GM23338 (cell line): ENCODE results near the gene ECE2. TPM values are rescaled to one million over a fixed set of nuclear protein-coding genes. Genes with fewer than 3 reads are reported as not detected.

ENCODE experiments used
- ATAC-seq: fragments of 200-7000 bp; cut with Tn5 transposase; 3 replicates; pipeline ENCODE4 v1.9.1; 2020
- DNase-seq: peaks from one replicate; pipeline ENCODE4 v3.0.0-alpha.2; 2015; ENCODE audit warnings: low spot score
- H2AFZ ChIP-seq: fragments of 200-600 bp; sonication (generic); 2 replicates; pipeline ENCODE4 v1.8.0; 2016; ENCODE audit warnings: antibody characterized with exemption, mild to moderate bottlenecking, moderate library complexity
- H3F3A ChIP-seq: fragments of 200-600 bp; sonication (generic); replicated peaks from 2 replicates; pipeline ENCODE4 v1.8.0; 2017; ENCODE audit warnings: antibody characterized with exemption, mixed run types, low read depth
- H3K27ac ChIP-seq: fragments of 200-600 bp; sonication (generic); 2 replicates; pipeline ENCODE4 v1.6.1; 2016; ENCODE audit warnings: low read depth
- H3K27me3 ChIP-seq: fragments of 200-600 bp; sonication (generic); 2 replicates; pipeline ENCODE4 v1.8.0; 2016; ENCODE audit warnings: mild to moderate bottlenecking, mixed run types, moderate library complexity; ENCODE audit not compliant: insufficient read depth
- H3K36me3 ChIP-seq: fragments of 200-600 bp; sonication (generic); 2 replicates; pipeline ENCODE4 v1.8.0; 2016; ENCODE audit warnings: mild to moderate bottlenecking; ENCODE audit not compliant: insufficient read depth
- H3K4me1 ChIP-seq: fragments of 200-600 bp; sonication (generic); 2 replicates; pipeline ENCODE4 v1.8.0; 2016; ENCODE audit warnings: mild to moderate bottlenecking, moderate library complexity; ENCODE audit not compliant: insufficient read depth
- H3K4me2 ChIP-seq: fragments of 200-600 bp; sonication (generic); 2 replicates; pipeline ENCODE4 v1.7.1; 2017; ENCODE audit warnings: mixed run types
- H3K4me3 ChIP-seq: fragments of 200-600 bp; sonication (generic); 2 replicates; pipeline ENCODE4 v1.6.1; 2016; ENCODE audit warnings: mixed run types
- H3K79me2 ChIP-seq: fragments of 200-600 bp; sonication (generic); replicated peaks from 2 replicates; pipeline ENCODE4 v1.8.0; 2017; ENCODE audit warnings: mild to moderate bottlenecking; ENCODE audit not compliant: insufficient read depth
- H3K9me2 ChIP-seq: fragments of 200-600 bp; sonication (generic); 2 replicates; pipeline ENCODE4 v1.8.0; 2017; ENCODE audit not compliant: insufficient read depth
- H4K20me1 ChIP-seq: fragments of 200-600 bp; sonication (generic); replicated peaks from 2 replicates; pipeline ENCODE4 v1.8.0; 2017; ENCODE audit warnings: mild to moderate bottlenecking; ENCODE audit not compliant: insufficient read depth
- H3K27ac Mint-ChIP-seq: 2 replicates; pipeline ENCODE4 v1.8.0; 2020; ENCODE audit warnings: inconsistent platforms, mild to moderate bottlenecking, moderate library complexity, mixed read lengths
- H3K27me3 Mint-ChIP-seq: 3 replicates; pipeline ENCODE4 v1.8.0; 2022; ENCODE audit warnings: low read depth, mild to moderate bottlenecking, moderate library complexity, mixed read lengths, inconsistent platforms; ENCODE audit not compliant: insufficient read depth, poor library complexity
- H3K36me3 Mint-ChIP-seq: 3 replicates; pipeline ENCODE4 v1.8.0; 2021; ENCODE audit warnings: low read depth, mild to moderate bottlenecking, inconsistent platforms, moderate library complexity, mixed read lengths
- H3K4me1 Mint-ChIP-seq: 3 replicates; pipeline ENCODE4 v1.8.0; 2020; ENCODE audit warnings: mild to moderate bottlenecking, inconsistent platforms, mixed read lengths
- H3K4me3 Mint-ChIP-seq: 3 replicates; pipeline ENCODE4 v1.8.0; 2021; ENCODE audit warnings: moderate library complexity, mild to moderate bottlenecking, inconsistent platforms, mixed read lengths
- H3K9me3 Mint-ChIP-seq: 3 replicates; pipeline ENCODE4 v1.8.0; 2020; ENCODE audit warnings: moderate library complexity, mild to moderate bottlenecking, inconsistent platforms, mixed read lengths
- CREB1 ChIP-seq: fragments of 250-450 bp; sonication (Bioruptor Pico); IDR thresholded peaks from 2 replicates; pipeline ENCODE4 v1.5.0; 2020; ENCODE audit warnings: low read depth, mild to moderate bottlenecking, moderate library complexity
- CTCF ChIP-seq, 2 experiments: fragments of 200-600 bp in 1 of 2; sonication (generic) in 1 of 2; conservative IDR thresholded peaks; 2 replicates each; pipeline versions ENCODE4 v1.5.1 to v1.6.1; 2016 to 2017; ENCODE audit warnings: antibody characterized with exemption in 2 of 2, low read depth in 2 of 2, mild to moderate bottlenecking in 2 of 2, moderate library complexity in 1 of 2
- EZH2 ChIP-seq: fragments of 200-600 bp; sonication (generic); IDR thresholded peaks from one replicate; pipeline ENCODE4 v1.8.0; 2017; ENCODE audit warnings: antibody characterized with exemption, mild to moderate bottlenecking, low read depth; ENCODE audit not compliant: unreplicated experiment
- EZH2phosphoT487 ChIP-seq: fragments of 200-600 bp; sonication (generic); IDR thresholded peaks from one replicate; pipeline ENCODE4 v1.8.1; 2018; ENCODE audit warnings: antibody characterized with exemption; ENCODE audit not compliant: unreplicated experiment
- JUNB ChIP-seq: IDR thresholded peaks from one replicate; pipeline ENCODE4 v1.6.1; 2016; ENCODE audit warnings: antibody characterized with exemption; ENCODE audit not compliant: unreplicated experiment
- NANOG ChIP-seq: IDR thresholded peaks from 2 replicates; pipeline ENCODE4 v1.6.1; 2016; ENCODE audit warnings: antibody characterized with exemption, borderline replicate concordance
- POLR2AphosphoS5 ChIP-seq: IDR thresholded peaks from 2 replicates; pipeline ENCODE4 v1.6.1; 2016; ENCODE audit warnings: antibody characterized with exemption, low read depth
- ZNF114 ChIP-seq: fragments of 250-450 bp; sonication (Bioruptor Pico); IDR thresholded peaks from 2 replicates; pipeline ENCODE4 v1.5.0; 2020; ENCODE audit warnings: mild to moderate bottlenecking, moderate library complexity
- ZNF331 ChIP-seq: fragments of 250-450 bp; sonication (Bioruptor Pico); IDR thresholded peaks from 2 replicates; pipeline ENCODE4 v1.5.0; 2020; ENCODE audit warnings: low read depth, mild to moderate bottlenecking, moderate library complexity
- polyA plus RNA-seq: library from polyadenylated mRNA; unstranded; fragments of >200 nt; fragmentation: Nextera tagmentation; extraction: Ambion mirVana; gene quantifications from 2 replicates; pipeline ENCODE4 v1.2.1, GENCODE V29; 2016
- total RNA-seq: library from RNA; depleted of rRNA; stranded (reverse); fragments of >200 nt; shearing (Covaris generic); gene quantifications from 2 replicates; pipeline ENCODE4 v1.2.3, GENCODE V29; 2014
- TF ChIP-seq, protein P1 (sequence below): IDR thresholded peaks from 2 replicates; pipeline ENCODE4 v1.6.1; 2016; ENCODE audit warnings: antibody characterized with exemption

ECE2 gene
- total and polyA plus RNA-seq, 2 experiments from 2014 or later = 0.24 to 0.48 TPM

GRCh38 chr3:184229394-184230080 lies 46.3 kb upstream of the ECE2 start, which contains the start of gene VWA5B2:
TSS of gene VWA5B2 (plus strand) at chr3:184229585. CDS start at chr3:184230529, 944 bp downstream.
- Mint-ChIP-seq H3K4me3 (peak within 1 kb of the TSS; percentile 67), H3K9me3 (no peaks in the 10 kb centered on the region; the same call in 2 of the 3 replicates), H3K36me3 (no peaks in the 10 kb centered on the region; the same call in 2 of the 3 replicates), H3K27me3 (peaks cover 58% of the 10 kb centered on the region), H3K4me1 (peaks cover 5% of the 10 kb centered on the region), H3K27ac (no peak within 1 kb of the TSS)
- DNase-seq (peak; percentile 83), ATAC-seq (peak; percentile 87)
- TF ChIP-seq EZH2 (peak; percentile 85), POLR2AphosphoS5 (peak; percentile 24; the same call in 1 of the 2 replicates), JUNB (no peak), CTCF (conservative IDR thresholded peaks at IDR 0.05; ENCODE audit: low read depth in 2 of 2) (no peak), NANOG (no peak), ZNF331 (no peak), EZH2phosphoT487 (peak; percentile 41), CREB1 (CRISPR knock-in tag) (no peak), ZNF114 (CRISPR knock-in tag) (no peak)
- Histone ChIP-seq H3K79me2 (no peaks in the 10 kb centered on the region), H3K36me3 (no peaks in the 10 kb centered on the region), H3K4me3 (peak within 1 kb of the TSS; percentile 63), H3K4me2 (peak within 1 kb of the TSS; percentile 90), H2AFZ (peak within 1 kb of the TSS; percentile 91), H3K4me1 (no peaks in the 10 kb centered on the region), H3K27me3 (peaks cover 84% of the 10 kb centered on the region), H3F3A (no peaks in the 10 kb centered on the region), H4K20me1 (0 out of 2 replicates have a peak, but pooled peaks cover 6% of the 10 kb centered on the region), H3K9me2 (no peaks in the 10 kb centered on the region), H3K27ac (no peak within 1 kb of the TSS)

GRCh38 chr3:184230081-184230602 lies 45.7 kb upstream of the ECE2 start:
- no peaks in the 10 kb centered on the region for H3K9me2 ChIP-seq
- H3K4me2 ChIP-seq = peak overlapping the region; percentile 90
- peak overlapping the region; percentile 91 for H2AFZ ChIP-seq
- no peak overlapping the region; the same call in 2 of the 3 replicates for H3K4me3 Mint-ChIP-seq
- TF ChIP-seq CTCF (conservative IDR thresholded peaks at IDR 0.05; ENCODE audit: low read depth in 2 of 2) (no peak), EZH2 (peak; percentile 1), EZH2phosphoT487 (peak; percentile 22)
- TF ChIP-seq, protein P1, sequence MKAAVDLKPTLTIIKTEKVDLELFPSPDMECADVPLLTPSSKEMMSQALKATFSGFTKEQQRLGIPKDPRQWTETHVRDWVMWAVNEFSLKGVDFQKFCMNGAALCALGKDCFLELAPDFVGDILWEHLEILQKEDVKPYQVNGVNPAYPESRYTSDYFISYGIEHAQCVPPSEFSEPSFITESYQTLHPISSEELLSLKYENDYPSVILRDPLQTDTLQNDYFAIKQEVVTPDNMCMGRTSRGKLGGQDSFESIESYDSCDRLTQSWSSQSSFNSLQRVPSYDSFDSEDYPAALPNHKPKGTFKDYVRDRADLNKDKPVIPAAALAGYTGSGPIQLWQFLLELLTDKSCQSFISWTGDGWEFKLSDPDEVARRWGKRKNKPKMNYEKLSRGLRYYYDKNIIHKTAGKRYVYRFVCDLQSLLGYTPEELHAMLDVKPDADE = no peak
- H3K27me3 ChIP-seq = peaks cover 82% of the 10 kb centered on the region
- H3K4me1 Mint-ChIP-seq = peaks cover 5% of the 10 kb centered on the region
- H4K20me1 ChIP-seq = 0 out of 2 replicates have a peak, but pooled peaks cover 6% of the 10 kb centered on the region
- no peaks in the 10 kb centered on the region; the same call in 2 of the 3 replicates for H3K36me3 Mint-ChIP-seq
- no peak overlapping the region for H3K27ac Mint-ChIP-seq
- H3K27me3 Mint-ChIP-seq = peaks cover 58% of the 10 kb centered on the region
- no peaks in the 10 kb centered on the region for H3F3A ChIP-seq
- no peaks in the 10 kb centered on the region for H3K4me1 ChIP-seq
- H3K4me3 ChIP-seq = peak overlapping the region; percentile 63
- no peaks in the 10 kb centered on the region for H3K36me3 ChIP-seq
- H3K9me3 Mint-ChIP-seq = no peaks in the 10 kb centered on the region; the same call in 2 of the 3 replicates
- ATAC-seq = peak; percentile 12
- DNase-seq = peak; percentile 44
- H3K79me2 ChIP-seq = no peaks in the 10 kb centered on the region
- H3K27ac ChIP-seq = no peak overlapping the region
